Spleen (tissue), 11 donors: Measurements from ENCODE around the gene EPHA4. TPM values are rescaled to one million over a fixed set of nuclear protein-coding genes. Genes with fewer than 3 reads are reported as not detected.

Source experiments
- DNase-seq: peaks from one replicate; pipeline ENCODE4 v3.0.0-alpha.2; 2020
- H3K27ac ChIP-seq, 8 donors: fragments of 200-600 bp; sonication (generic) in 7 of 8; 1 replicate in 4 of 8; 2 replicates in 4 of 8; pipeline versions ENCODE4 v1.5.0 to v1.8.0; 2016 to 2021; ENCODE audit warnings: inconsistent platforms in 4 of 8, mild to moderate bottlenecking in 4 of 8, moderate library complexity in 1 of 8
- H3K27me3 ChIP-seq, 7 donors: fragments of 200-600 bp; sonication (generic) in 6 of 7; replicated peaks in 1 of 7; 1 replicate in 4 of 7; 2 replicates in 3 of 7; pipeline versions ENCODE4 v1.5.0 to v1.8.0; 2016 to 2021; ENCODE audit warnings: inconsistent platforms in 3 of 7, mild to moderate bottlenecking in 1 of 7
- H3K36me3 ChIP-seq, 6 donors: fragments of 200-600 bp; sonication (generic) in 5 of 6; 1 replicate in 4 of 6; 2 replicates in 2 of 6; pipeline versions ENCODE4 v1.5.0 to v1.8.0; 2016 to 2021; ENCODE audit warnings: inconsistent platforms in 2 of 6
- H3K4me1 ChIP-seq, 6 donors: fragments of 200-600 bp; sonication (generic) in 5 of 6; 1 replicate in 3 of 6; 2 replicates in 3 of 6; pipeline versions ENCODE4 v1.5.0 to v1.8.0; 2016 to 2021; ENCODE audit warnings: inconsistent platforms in 3 of 6
- H3K4me3 ChIP-seq, 8 donors: fragments of 200-600 bp; sonication (generic) in 7 of 8; 1 replicate in 4 of 8; 2 replicates in 4 of 8; pipeline versions ENCODE4 v1.5.0 to v1.8.0; 2016 to 2021; ENCODE audit warnings: inconsistent platforms in 4 of 8, mild to moderate bottlenecking in 4 of 8, moderate library complexity in 2 of 8
- H3K9me3 ChIP-seq, 8 donors: fragments of 200-600 bp; sonication (generic) in 7 of 8; 1 replicate in 4 of 8; 2 replicates in 4 of 8; pipeline versions ENCODE4 v1.5.0 to v1.8.0; 2016 to 2021; ENCODE audit warnings: inconsistent platforms in 4 of 8
- CTCF ChIP-seq, 11 experiments: fragments of 200-600 bp in 7 of 11; fragments of 450-650 bp in 4 of 11; sonication (generic) in 4 of 11; IDR thresholded peaks in 8 of 11; conservative IDR thresholded peaks in 3 of 11; 1 replicate in 7 of 11; 2 replicates in 4 of 11; pipeline versions ENCODE4 v1.4.0 to v1.8.0; 2016 to 2021; ENCODE audit warnings: antibody characterized with exemption in 11 of 11, inconsistent platforms in 4 of 11, mild to moderate bottlenecking in 1 of 11
- POLR2A ChIP-seq, 3 donors: fragments of 450-650 bp; IDR thresholded peaks; one replicate each; pipeline ENCODE4 v1.5.1; 2017; ENCODE audit warnings: antibody characterized with exemption in 3 of 3, mild to moderate bottlenecking in 1 of 3
- POLR2AphosphoS5 ChIP-seq, 3 donors: sonication (generic); formaldehyde crosslinking; IDR thresholded peaks; one replicate each; pipeline ENCODE4 v1.5.1; 2017; ENCODE audit warnings: antibody characterized with exemption in 3 of 3
- WGBS, 5 donors: extraction: QIAGEN DNeasy Blood & Tissue Kit in 3 of 5; methylation state at CpG; one replicate each; pipeline versions ENCODE4 v1.1.5 to v1.1.7; 2013 to 2018; 5-methylcytosine and 5-hydroxymethylcytosine counted together
- intact Hi-C: fragments of 100-400 bp; cut with DNase I; formaldehyde crosslinking; loops from one replicate; pipeline ENCODE4 v1.15.0; 2023; ENCODE audit warnings: low total_unique reads
- polyA plus RNA-seq, 3 donors: library from polyadenylated mRNA; stranded (reverse); fragments of 200-250 nt; gene quantifications; one replicate each; pipeline ENCODE4 v1.2.1, GENCODE V29; 2013
- total RNA-seq, 7 donors: library from RNA; depleted of rRNA in 3 of 7; stranded (reverse); fragments of >200 nt in 3 of 7; fragmentation: NEBNext Ultra II Directional in 4 of 7; extraction: Animal tissue kit (Norgen Biotek cat#: 25700) in 4 of 7; gene quantifications; one replicate each; pipeline versions ENCODE4 v1.1.0 to v1.2.1, GENCODE V29; 2016 to 2021
- donor health status: healthy with polysubstance abuse.
- donor health status: DM: no; HTN: no; CAD: no; lungs with moderate emphysema.
- donor health status: DM: no; HTN: no; CAD: no.
- donor health status: Bipolar disorder and iron deficiency.
- donor health status: healthy.
- donor health status: DM: no; HTN: no; CAD: no.
- donor health status: DM: yes; HTN: yes; CAD: no.

The EPHA4 gene
- total and polyA plus RNA-seq, 10 donors = 0.80 to 21.0 (median 14.0) TPM

DNA sequence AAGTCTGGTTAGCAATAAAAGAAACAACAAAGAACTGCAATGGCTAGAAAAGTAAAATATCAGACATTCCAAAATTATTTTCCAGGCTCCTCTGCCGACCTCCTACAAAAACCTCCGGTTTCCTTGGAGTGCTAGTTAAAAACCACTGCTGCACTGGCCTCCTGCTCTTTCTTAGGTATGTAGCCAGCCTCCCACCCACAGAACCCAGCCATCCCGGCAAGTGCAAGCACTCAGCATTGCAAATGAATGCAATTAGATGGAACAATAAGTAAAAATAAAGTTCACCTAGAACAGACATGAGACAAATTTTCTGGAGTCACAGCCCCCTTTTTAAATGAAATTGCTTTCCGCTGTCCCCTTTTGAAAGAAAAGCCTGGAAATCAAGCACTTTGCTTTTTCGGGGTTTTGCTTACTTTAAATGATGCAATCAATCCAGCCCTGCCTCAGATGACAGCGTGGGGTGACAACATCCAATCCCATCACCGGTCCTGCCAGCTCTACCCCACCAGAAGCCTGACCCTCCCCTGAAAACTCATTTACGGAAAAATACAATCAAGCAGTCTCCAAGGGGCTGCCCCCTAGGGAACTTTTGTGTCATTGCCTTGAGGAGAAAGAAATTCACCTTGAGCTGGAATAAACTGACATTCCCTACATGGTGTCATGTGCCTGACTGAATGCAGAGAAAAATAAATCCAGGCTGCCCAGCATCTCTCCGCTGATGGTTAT, 199.8 kb downstream of the EPHA4 start:
- no peak for TF ChIP-seq CTCF (IDR thresholded peaks at IDR 0.05 in 8 of 11, conservative IDR thresholded peaks at IDR 0.05 in 3 of 11)
- no peak for TF ChIP-seq POLR2A (IDR thresholded peaks at IDR 0.05)
- no peak for TF ChIP-seq POLR2AphosphoS5 (IDR thresholded peaks at IDR 0.05)
- Histone ChIP-seq H3K36me3 (no peaks in the 10 kb centered on the region), H3K4me3 (no peak overlapping the region), H3K27ac (no peak overlapping the region), H3K9me3 (no peaks in the 10 kb centered on the region), H3K4me1 (no peaks in the 10 kb centered on the region), H3K27me3 (peaks cover 0 to 9% (median 0%) of the 10 kb centered on the region in 7 donors)
- 66 to 81% (median 72%) methylated on average over 9 of the region's 9 CpGs for WGBS, 5 donors
- DNase-seq = no peak
- intact Hi-C loops = no loop called here

DNA sequence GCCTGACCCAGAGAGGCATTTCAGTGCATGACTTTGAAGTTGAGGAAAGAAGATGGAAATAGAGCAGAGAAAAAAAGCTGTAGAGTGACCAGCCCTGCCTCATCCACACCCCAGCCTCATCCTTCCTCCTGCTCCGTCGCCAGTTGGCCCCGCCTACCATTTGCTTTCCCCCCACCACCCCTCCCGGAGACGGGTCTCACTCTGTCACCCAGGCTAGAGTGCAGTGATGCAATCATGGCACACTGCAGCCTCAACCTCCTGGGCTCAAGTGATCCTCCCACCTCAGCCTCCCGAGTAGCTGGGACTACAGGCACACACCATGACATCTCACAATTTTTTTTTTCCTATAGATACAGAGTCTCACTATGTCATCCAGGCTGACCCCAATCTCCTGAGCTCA, 200.8 kb downstream of the EPHA4 start:
- 79 to 89% (median 85%) methylated on average over 6 of the region's 6 CpGs for WGBS, 5 donors
- H3K36me3 ChIP-seq = no peaks in the 10 kb centered on the region
- TF ChIP-seq POLR2A (IDR thresholded peaks at IDR 0.05) (no peak), POLR2AphosphoS5 (IDR thresholded peaks at IDR 0.05) (no peak), CTCF (IDR thresholded peaks at IDR 0.05 in 8 of 11, conservative IDR thresholded peaks at IDR 0.05 in 3 of 11) (no peak)
- intact Hi-C loops = no loop called here
- peaks cover 0 to 9% (median 0%) of the 10 kb centered on the region in 7 donors for H3K27me3 ChIP-seq
- DNase-seq = no peak
- H3K9me3 ChIP-seq = no peaks in the 10 kb centered on the region
- no peaks in the 10 kb centered on the region for H3K4me1 ChIP-seq
- no peak overlapping the region for H3K4me3 ChIP-seq
- no peak overlapping the region for H3K27ac ChIP-seq

GRCh38 chr2:221370857-221371211, 201.3 kb downstream of the EPHA4 start:
- no peak for DNase-seq
- intact Hi-C loops = no loop called here
- Histone ChIP-seq H3K27me3 (peaks cover 0 to 9% (median 0%) of the 10 kb centered on the region in 7 donors), H3K4me1 (no peaks in the 10 kb centered on the region), H3K27ac (no peak overlapping the region), H3K9me3 (no peaks in the 10 kb centered on the region), H3K36me3 (no peaks in the 10 kb centered on the region), H3K4me3 (no peak overlapping the region)
- TF ChIP-seq POLR2A (IDR thresholded peaks at IDR 0.05) = no peak
- TF ChIP-seq CTCF (IDR thresholded peaks at IDR 0.05 in 8 of 11, conservative IDR thresholded peaks at IDR 0.05 in 3 of 11) = no peak
- TF ChIP-seq POLR2AphosphoS5 (IDR thresholded peaks at IDR 0.05) = no peak
- 75 to 90% (median 82%) methylated on average over 6 of the region's 6 CpGs for whole genome bisulfite sequencing, 5 donors

DNA sequence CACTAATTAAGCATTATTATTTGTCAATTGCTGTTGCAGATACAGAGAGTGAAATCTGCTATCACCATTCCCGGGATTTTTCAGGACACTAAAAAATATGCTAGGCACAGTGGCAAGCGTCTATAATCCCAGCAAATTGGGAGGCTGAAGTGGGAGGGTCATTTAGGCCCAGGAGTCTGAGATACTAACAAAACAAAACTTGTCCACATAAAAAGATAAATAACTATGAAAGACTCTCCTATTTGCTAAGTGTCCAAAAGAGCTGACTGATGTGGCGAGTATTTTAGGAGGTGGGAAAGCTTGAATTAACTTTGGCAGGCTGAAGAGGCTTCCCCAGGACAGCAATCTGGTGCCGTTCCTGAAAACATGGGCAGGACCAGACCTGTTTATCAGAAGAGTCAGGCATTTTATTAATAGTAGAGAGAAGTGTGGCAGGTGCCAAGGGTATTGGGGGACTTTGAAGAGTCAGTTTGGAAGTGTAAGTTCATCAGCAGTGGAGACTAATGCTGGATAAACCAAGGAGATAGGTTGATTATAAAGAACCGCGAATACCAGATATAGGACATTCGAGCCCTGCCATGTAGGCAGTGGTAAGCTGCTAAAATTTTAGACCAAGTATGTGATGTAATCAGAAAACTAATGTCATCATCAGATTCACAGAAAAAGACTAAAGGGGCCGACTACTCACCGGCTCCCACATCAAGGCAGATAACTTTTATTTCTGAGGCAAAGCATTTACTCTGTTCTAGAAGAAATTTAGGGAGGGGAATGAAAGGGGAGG, 201.8 kb downstream of the EPHA4 start:
- TF ChIP-seq CTCF (IDR thresholded peaks at IDR 0.05 in 8 of 11, conservative IDR thresholded peaks at IDR 0.05 in 3 of 11) (no peak), POLR2AphosphoS5 (IDR thresholded peaks at IDR 0.05) (no peak), POLR2A (IDR thresholded peaks at IDR 0.05) (no peak)
- Histone ChIP-seq H3K27ac (no peak overlapping the region), H3K9me3 (no peaks in the 10 kb centered on the region), H3K36me3 (no peaks in the 10 kb centered on the region), H3K27me3 (peaks cover 0 to 9% (median 0%) of the 10 kb centered on the region in 7 donors), H3K4me1 (no peaks in the 10 kb centered on the region), H3K4me3 (no peak overlapping the region)
- intact Hi-C loops = no loop called here
- DNase-seq = no peak
- WGBS, 5 donors = 79 to 94% (median 92%) methylated on average over 9 of the region's 9 CpGs
